Measurements from ENCODE around the gene IL17RA.

Gene IL17RA

GRCh38 chr22:17149076-17149815 is 64.4 kb downstream of the IL17RA start:
- no peak overlapping the region for H3K27ac ChIP-seq (ENCODE audit: low read depth, low read length, poor library complexity, severe bottlenecking)
- H3K79me2 ChIP-seq (ENCODE audit: insufficient read depth, low read length), result peaks cover 18% of the 10 kb centered on the region; the same call in 1 of the 2 replicates

GRCh38 chr22:17152340-17152739 is 67.5 kb downstream of the IL17RA start:
- Histone ChIP-seq H4K20me1 (ENCODE audit: insufficient read depth, low read length) (no peaks in the 10 kb centered on the region), H3K9me3 (ENCODE audit: low read length) (no peaks in the 10 kb centered on the region), H3K4me3 (ENCODE audit: low read depth, low read length, poor library complexity, severe bottlenecking) (no peak overlapping the region), H3K4me2 (ENCODE audit: low read length) (no peak overlapping the region), H3K79me2 (ENCODE audit: insufficient read depth, low read length) (peaks cover 19% of the 10 kb centered on the region; the same call in 1 of the 2 replicates), H3K36me3 (ENCODE audit: insufficient read depth, low read length) (peaks cover 24% of the 10 kb centered on the region), H3F3A (ENCODE audit: insufficient read depth, low read length) (no peaks in the 10 kb centered on the region), H3K4me1 (ENCODE audit: insufficient read depth, low read length, severe bottlenecking) (peaks cover 10% of the 10 kb centered on the region), H3K27ac (ENCODE audit: low read depth, low read length, poor library complexity, severe bottlenecking) (no peak overlapping the region), H3K9me2 (ENCODE audit: low read depth, low read length) (no peaks in the 10 kb centered on the region), H3K27me3 (ENCODE audit: insufficient read depth, low read length) (no peaks in the 10 kb centered on the region), H3K9ac (ENCODE audit: low read length) (no peak overlapping the region), H2AFZ (ENCODE audit: low read length) (no peak overlapping the region)
- no peak for TF ChIP-seq CTCF (IDR thresholded peaks at IDR 0.05; ENCODE audit: low read length)
- TF ChIP-seq EZH2 (IDR thresholded peaks at IDR 0.05; ENCODE audit: borderline replicate concordance, low read length), result no peak

More at GRCh38 chr22:17149076-17149815, 64.4 kb downstream of the IL17RA start:
- Histone ChIP-seq H3K27me3 (ENCODE audit: insufficient read depth, low read length) (no peaks in the 10 kb centered on the region), H3F3A (ENCODE audit: insufficient read depth, low read length) (no peaks in the 10 kb centered on the region), H3K9me2 (ENCODE audit: low read depth, low read length) (no peaks in the 10 kb centered on the region), H4K20me1 (ENCODE audit: insufficient read depth, low read length) (no peaks in the 10 kb centered on the region), H3K9me3 (ENCODE audit: low read length) (no peaks in the 10 kb centered on the region), H3K4me2 (ENCODE audit: low read length) (no peak overlapping the region), H3K9ac (ENCODE audit: low read length) (no peak overlapping the region), H3K4me3 (ENCODE audit: low read depth, low read length, poor library complexity, severe bottlenecking) (no peak overlapping the region), H3K36me3 (ENCODE audit: insufficient read depth, low read length) (peaks cover 25% of the 10 kb centered on the region), H3K4me1 (ENCODE audit: insufficient read depth, low read length, severe bottlenecking) (no peaks in the 10 kb centered on the region), H2AFZ (ENCODE audit: low read length) (no peak overlapping the region)
- TF ChIP-seq CTCF (IDR thresholded peaks at IDR 0.05; ENCODE audit: low read length) (no peak), EZH2 (IDR thresholded peaks at IDR 0.05; ENCODE audit: borderline replicate concordance, low read length) (no peak)

GRCh38 chr22:17152971-17153370 is 68.2 kb downstream of the IL17RA start:
- Histone ChIP-seq H3K27me3 (ENCODE audit: insufficient read depth, low read length) (no peaks in the 10 kb centered on the region), H3K4me1 (ENCODE audit: insufficient read depth, low read length, severe bottlenecking) (peaks cover 16% of the 10 kb centered on the region), H3K9me3 (ENCODE audit: low read length) (no peaks in the 10 kb centered on the region), H2AFZ (ENCODE audit: low read length) (no peak overlapping the region), H3K27ac (ENCODE audit: low read depth, low read length, poor library complexity, severe bottlenecking) (no peak overlapping the region), H3K9me2 (ENCODE audit: low read depth, low read length) (no peaks in the 10 kb centered on the region), H3K4me2 (ENCODE audit: low read length) (no peak overlapping the region), H3K9ac (ENCODE audit: low read length) (no peak overlapping the region), H3K4me3 (ENCODE audit: low read depth, low read length, poor library complexity, severe bottlenecking) (no peak overlapping the region), H4K20me1 (ENCODE audit: insufficient read depth, low read length) (no peaks in the 10 kb centered on the region), H3K36me3 (ENCODE audit: insufficient read depth, low read length) (peaks cover 20% of the 10 kb centered on the region), H3K79me2 (ENCODE audit: insufficient read depth, low read length) (peaks cover 24% of the 10 kb centered on the region), H3F3A (ENCODE audit: insufficient read depth, low read length) (no peaks in the 10 kb centered on the region)
- TF ChIP-seq CTCF (IDR thresholded peaks at IDR 0.05; ENCODE audit: low read length) (no peak), EZH2 (IDR thresholded peaks at IDR 0.05; ENCODE audit: borderline replicate concordance, low read length) (no peak)

All from OCI-LY1 (cell line).